GM23248 (cell line): ENCODE results near the gene PIP4K2C. TPM values are rescaled to one million over a fixed set of nuclear protein-coding genes. Genes with fewer than 3 reads are reported as not detected.

Source experiments
- DNase-seq: peaks from one replicate; pipeline ENCODE4 v3.0.0-alpha.2; 2015
- H2AFZ ChIP-seq: fragments of 200-600 bp; sonication (generic); 2 replicates; pipeline ENCODE4 v1.6.1; 2016; ENCODE audit warnings: antibody characterized with exemption
- H3F3A ChIP-seq: fragments of 200-600 bp; sonication (generic); 2 replicates; pipeline ENCODE4 v1.6.1; 2016; ENCODE audit warnings: mild to moderate bottlenecking, antibody characterized with exemption, mixed run types; ENCODE audit not compliant: insufficient read depth
- H3K27ac ChIP-seq: fragments of 200-600 bp; sonication (generic); 2 replicates; pipeline ENCODE4 v1.5.1; 2016; ENCODE audit warnings: mild to moderate bottlenecking
- H3K27me3 ChIP-seq: fragments of 200-600 bp; sonication (generic); replicated peaks from 2 replicates; pipeline ENCODE4 v1.6.1; 2016; ENCODE audit warnings: mild to moderate bottlenecking; ENCODE audit not compliant: insufficient read depth
- H3K36me3 ChIP-seq: fragments of 200-600 bp; sonication (generic); 2 replicates; pipeline ENCODE4 v1.6.1; 2016; ENCODE audit warnings: low read depth, mild to moderate bottlenecking
- H3K4me1 ChIP-seq: fragments of 200-600 bp; sonication (generic); 2 replicates; pipeline ENCODE4 v1.6.1; 2016; ENCODE audit warnings: mild to moderate bottlenecking; ENCODE audit not compliant: insufficient read depth
- H3K4me2 ChIP-seq: fragments of 200-600 bp; sonication (generic); one replicate; pipeline ENCODE4 v1.6.1; 2016; ENCODE audit warnings: mild to moderate bottlenecking; ENCODE audit not compliant: unreplicated experiment
- H3K4me3 ChIP-seq: fragments of 200-600 bp; sonication (generic); 2 replicates; pipeline ENCODE4 v1.5.1; 2016; ENCODE audit warnings: mild to moderate bottlenecking
- H3K79me2 ChIP-seq: fragments of 200-600 bp; sonication (generic); 2 replicates; pipeline ENCODE4 v1.6.1; 2016; ENCODE audit warnings: mild to moderate bottlenecking; ENCODE audit not compliant: insufficient read depth
- H3K9ac ChIP-seq: fragments of 200-600 bp; sonication (generic); 2 replicates; pipeline ENCODE4 v1.6.1; 2016; ENCODE audit warnings: mild to moderate bottlenecking
- H3K9me2 ChIP-seq: fragments of 200-600 bp; sonication (generic); 2 replicates; pipeline ENCODE4 v1.6.1; 2016; ENCODE audit warnings: mixed run types, mild to moderate bottlenecking, moderate library complexity; ENCODE audit not compliant: insufficient read depth
- H3K9me3 ChIP-seq: fragments of 200-600 bp; sonication (generic); one replicate; pipeline ENCODE4 v1.6.1; 2017; ENCODE audit warnings: low read depth
- H4K20me1 ChIP-seq: fragments of 200-600 bp; sonication (generic); 2 replicates; pipeline ENCODE4 v1.6.0; 2016; ENCODE audit not compliant: insufficient read depth
- EZH2 ChIP-seq: fragments of 200-600 bp; sonication (generic); IDR thresholded peaks from 2 replicates; pipeline ENCODE4 v1.6.1; 2018; ENCODE audit warnings: antibody characterized with exemption, mild to moderate bottlenecking; ENCODE audit not compliant: insufficient read depth, poor library complexity, severe bottlenecking
- EZH2phosphoT487 ChIP-seq: fragments of 200-600 bp; sonication (generic); IDR thresholded peaks from 2 replicates; pipeline ENCODE4 v1.6.1; 2018; ENCODE audit warnings: antibody characterized with exemption, moderate library complexity, mild to moderate bottlenecking, low read depth; ENCODE audit not compliant: insufficient read depth
- WGBS, 2 experiments: methylation state at CpG; one replicate each; pipeline ENCODE4 v1.1.6; 2015 to 2017; ENCODE audit warnings: low lambda C conversion rate in 2 of 2, low coverage in 1 of 2; ENCODE audit errors: missing lambda C conversion rate in 2 of 2; 5-methylcytosine and 5-hydroxymethylcytosine counted together
- in situ Hi-C: fragments of 300-500 bp; cut with MboI; formaldehyde crosslinking; loops from 2 replicates; pipeline ENCODE4 v1.15.0; 2020
- polyA plus RNA-seq: library from polyadenylated mRNA; unstranded; fragments of >200 nt; fragmentation: Nextera tagmentation; extraction: Ambion mirVana; gene quantifications from 2 replicates; pipeline ENCODE4 v1.2.1, GENCODE V29; 2016
- total RNA-seq: library from RNA; depleted of rRNA; stranded (reverse); fragments of >200 nt; shearing (Covaris generic); gene quantifications from 2 replicates; pipeline ENCODE4 v1.2.3, GENCODE V29; 2014; rRNA removed

Gene PIP4K2C
- total RNA-seq (21.5 and 27.3 TPM in 2 replicates), polyA plus RNA-seq (20.7 and 22.5 TPM in 2 replicates)

GRCh38 chr12:57590864-57591781 lies at the start of gene PIP4K2C:
TSS of gene PIP4K2C (plus strand) at chr12:57591192. CDS start at chr12:57591290, 98 bp downstream.
- no peaks in the 10 kb centered on the region; the same call in 1 of the 2 replicates for H3K36me3 ChIP-seq
- H2AFZ ChIP-seq, result peak within 1 kb of the TSS; percentile 95
- H4K20me1 ChIP-seq, result no peaks in the 10 kb centered on the region
- no peaks in the 10 kb centered on the region for H3K79me2 ChIP-seq
- DNase-seq, result peak; percentile 78
- no peaks in the 10 kb centered on the region for H3K9me2 ChIP-seq
- H3K9me3 ChIP-seq, result no peaks in the 10 kb centered on the region
- 0 out of 2 replicates have a peak, but pooled peaks cover 5% of the 10 kb centered on the region for H3F3A ChIP-seq
- peak within 1 kb of the TSS; percentile 94 for H3K4me2 ChIP-seq
- H3K27ac ChIP-seq, result no peak within 1 kb of the TSS
- 3 to 4% methylated on average over 52 to 66 of the region's 69 CpGs for WGBS, 2 experiments
- H3K4me3 ChIP-seq, result peak within 1 kb of the TSS; percentile 94
- peaks cover 15% of the 10 kb centered on the region for H3K4me1 ChIP-seq
- H3K9ac ChIP-seq, result peak within 1 kb of the TSS; percentile 78
- TF ChIP-seq EZH2phosphoT487 (no peak), EZH2 (no peak)
- H3K27me3 ChIP-seq, result peaks cover 6% of the 10 kb centered on the region; the same call in 1 of the 2 replicates
- in situ Hi-C loops, result no loop called here

- WGBS, 2 experiments, result 98 to 100% methylated on average over 2 of the region's 2 CpGs
- Histone ChIP-seq H3K79me2 (peaks cover 90% of the 10 kb centered on the region), H3K4me1 (peaks cover 21% of the 10 kb centered on the region), H3K9ac (no peak overlapping the region), H3K4me3 (no peak overlapping the region), H3K9me2 (no peaks in the 10 kb centered on the region), H3K36me3 (peaks cover 32% of the 10 kb centered on the region), H3K9me3 (no peaks in the 10 kb centered on the region), H3K27ac (no peak overlapping the region), H3K4me2 (no peak overlapping the region), H3F3A (no peaks in the 10 kb centered on the region), H4K20me1 (no peaks in the 10 kb centered on the region), H3K27me3 (no peaks in the 10 kb centered on the region), H2AFZ (no peak overlapping the region)
- no peak for TF ChIP-seq EZH2
- TF ChIP-seq EZH2phosphoT487, result no peak
- in situ Hi-C loops, result no loop called here
- no peak for DNase-seq
These were observed 49.3 kb upstream of the PIP4K2C start for GRCh38 chr12:57541717-57542116.

GRCh38 chr12:57543581-57543980 lies 47.4 kb upstream of the PIP4K2C start:
- H3F3A ChIP-seq, result no peaks in the 10 kb centered on the region
- H3K27me3 ChIP-seq, result no peaks in the 10 kb centered on the region
- WGBS, 2 experiments, result 91 to 95% methylated on average over 2 of the region's 2 CpGs
- no peak overlapping the region for H2AFZ ChIP-seq
- TF ChIP-seq EZH2 (no peak), EZH2phosphoT487 (no peak)
- no peak overlapping the region for H3K4me2 ChIP-seq
- in situ Hi-C loops, result no loop called here
- no peak overlapping the region for H3K27ac ChIP-seq
- peaks cover 21% of the 10 kb centered on the region for H3K4me1 ChIP-seq
- H3K36me3 ChIP-seq, result peaks cover 25% of the 10 kb centered on the region
- no peaks in the 10 kb centered on the region for H4K20me1 ChIP-seq
- H3K79me2 ChIP-seq, result peaks cover 81% of the 10 kb centered on the region
- no peak overlapping the region for H3K4me3 ChIP-seq
- H3K9me3 ChIP-seq, result no peaks in the 10 kb centered on the region
- no peaks in the 10 kb centered on the region for H3K9me2 ChIP-seq
- H3K9ac ChIP-seq, result no peak overlapping the region
- peak; percentile 57 for DNase-seq

GRCh38 chr12:57545809-57546437 lies 45.1 kb upstream of the PIP4K2C start:
- peak overlapping the region; percentile 97 for H3K9ac ChIP-seq
- H3K79me2 ChIP-seq, result peaks cover 58% of the 10 kb centered on the region
- H3K27ac ChIP-seq, result no peak overlapping the region
- no peaks in the 10 kb centered on the region for H3F3A ChIP-seq
- H3K4me2 ChIP-seq, result peak overlapping the region; percentile 95
- H4K20me1 ChIP-seq, result no peaks in the 10 kb centered on the region
- 55 to 59% methylated on average over 15 of the region's 15 CpGs for WGBS, 2 experiments
- no peak for TF ChIP-seq EZH2phosphoT487
- no peak for TF ChIP-seq EZH2
- H3K4me1 ChIP-seq, result peaks cover 21% of the 10 kb centered on the region
- no peak for DNase-seq
- in situ Hi-C loops, result no loop called here
- no peaks in the 10 kb centered on the region for H3K27me3 ChIP-seq
- no peaks in the 10 kb centered on the region for H3K9me3 ChIP-seq
- H3K9me2 ChIP-seq, result no peaks in the 10 kb centered on the region
- peak overlapping the region; percentile 88 for H3K4me3 ChIP-seq
- peaks cover 14% of the 10 kb centered on the region for H3K36me3 ChIP-seq
- peak overlapping the region; percentile 96 for H2AFZ ChIP-seq
